Umbilical cord (tissue), 2 donors: ENCODE data around the gene COL4A6. TPM values are rescaled to one million over a fixed set of nuclear protein-coding genes. Genes with fewer than 3 reads are reported as not detected.

Experiments used
- DNase-seq: peaks from one replicate; pipeline ENCODE4 v3.0.0-alpha.2; 2015; ENCODE audit warnings: low spot score
- total RNA-seq: library from RNA; depleted of rRNA; stranded (reverse); fragments of >200 nt; gene quantifications from one replicate; pipeline ENCODE4 v1.2.3, GENCODE V29; 2014; ENCODE audit warnings: low replicate concordance; ENCODE audit not compliant: insufficient read depth

COL4A6 gene
- total RNA-seq, 1 donor from 2014 or later, result 29.1 TPM

- no peak for DNase-seq
Observed at GRCh38 chrX:108159028-108159670, 279.1 kb downstream of the COL4A6 start.

- no peak for DNase-seq
Observed at GRCh38 chrX:108157628-108158027, 280.6 kb downstream of the COL4A6 start.

GRCh38 chrX:108156934-108157466 is 281.2 kb downstream of the COL4A6 start:
- no peak for DNase-seq

- no peak for DNase-seq
Observed at GRCh38 chrX:108156082-108156481, 282.1 kb downstream of the COL4A6 start.

GRCh38 chrX:108148524-108148923 is 289.7 kb downstream of the COL4A6 start:
- no peak for DNase-seq

- no peak for DNase-seq
Observed at GRCh38 chrX:108138814-108139702, 299.2 kb downstream of the COL4A6 start.

GRCh38 chrX:108134724-108135123 is 303.5 kb downstream of the COL4A6 start:
- no peak for DNase-seq

- no peak for DNase-seq
Observed at GRCh38 chrX:108132876-108133275, 305.3 kb downstream of the COL4A6 start.

GRCh38 chrX:108132034-108132433 is 306.2 kb downstream of the COL4A6 start:
- no peak for DNase-seq

GRCh38 chrX:108131471-108131870 is 306.8 kb downstream of the COL4A6 start:
- no peak for DNase-seq

- no peak for DNase-seq
Observed at GRCh38 chrX:108130889-108131288, 307.3 kb downstream of the COL4A6 start.

- DNase-seq, result no peak
Observed at GRCh38 chrX:108127152-108127551, 311.1 kb downstream of the COL4A6 start.

GRCh38 chrX:108126661-108127060 is 311.6 kb downstream of the COL4A6 start:
- DNase-seq, result peak; percentile 17

GRCh38 chrX:108123591-108124366 is 314.4 kb downstream of the COL4A6 start:
- DNase-seq, result no peak

GRCh38 chrX:108122748-108123147 is 315.5 kb downstream of the COL4A6 start:
- DNase-seq, result no peak

- no peak for DNase-seq
Observed at GRCh38 chrX:108121291-108121690, 316.9 kb downstream of the COL4A6 start.

GRCh38 chrX:108117988-108118387 is 320.2 kb downstream of the COL4A6 start:
- peak; percentile 81 for DNase-seq

- no peak for DNase-seq
Observed at GRCh38 chrX:108114541-108114940, 323.7 kb downstream of the COL4A6 start.
